Umbilical cord (tissue), 1 donor: ENCODE results near the gene OPN1MW3. TPM values are rescaled to one million over a fixed set of nuclear protein-coding genes. Genes with fewer than 3 reads are reported as not detected.

ENCODE experiments used
- total RNA-seq: library from RNA; depleted of rRNA; stranded (reverse); fragments of >200 nt; gene quantifications from one replicate; pipeline ENCODE4 v1.2.3, GENCODE V29; 2014; ENCODE audit warnings: low replicate concordance; ENCODE audit not compliant: insufficient read depth

The OPN1MW3 gene
- total RNA-seq, 1 donor from 2014 or later = not detected

Other genes with a start within 250 kb of the OPN1MW3 start
- gene IRAK1, start 237.7 kb upstream of the OPN1MW3 start, total RNA-seq = 43.1 TPM
- gene MECP2, start 159.9 kb upstream of the OPN1MW3 start, total RNA-seq = 18.8 TPM
- not detected for gene OPN1LW, start 113.3 kb upstream of the OPN1MW3 start, total RNA-seq
- gene OPN1MW, start 75.0 kb upstream of the OPN1MW3 start, total RNA-seq = not detected
- not detected for gene OPN1MW2, start 37.8 kb upstream of the OPN1MW3 start, total RNA-seq
- not detected for gene TEX28, start 37.5 kb downstream of the OPN1MW3 start, total RNA-seq
- gene TKTL1, start 38.2 kb downstream of the OPN1MW3 start, total RNA-seq = 22.4 TPM
- 4,615 TPM for gene FLNA, start 117.1 kb downstream of the OPN1MW3 start, total RNA-seq
- 22.9 TPM for gene EMD, start 121.7 kb downstream of the OPN1MW3 start, total RNA-seq
- 2,985 TPM for gene RPL10, start 140.8 kb downstream of the OPN1MW3 start, total RNA-seq
- gene DNASE1L1, start 151.7 kb downstream of the OPN1MW3 start, total RNA-seq = 27.7 TPM
- 33.7 TPM for gene TAFAZZIN, start 154.0 kb downstream of the OPN1MW3 start, total RNA-seq
- 31.5 TPM for gene ATP6AP1, start 171.1 kb downstream of the OPN1MW3 start, total RNA-seq
- gene GDI1, start 179.6 kb downstream of the OPN1MW3 start, total RNA-seq = 55.4 TPM
- 19.3 TPM for gene FAM50A, start 186.6 kb downstream of the OPN1MW3 start, total RNA-seq
- gene PLXNA3, start 200.7 kb downstream of the OPN1MW3 start, total RNA-seq = 10.1 TPM
- 14.9 TPM for gene LAGE3, start 221.7 kb downstream of the OPN1MW3 start, total RNA-seq
- 15.2 TPM for gene UBL4A, start 229.0 kb downstream of the OPN1MW3 start, total RNA-seq
- 10.4 TPM for gene SLC10A3, start 233.0 kb downstream of the OPN1MW3 start, total RNA-seq